ENCODE results near the gene TMEM145.

Gene TMEM145

DNA sequence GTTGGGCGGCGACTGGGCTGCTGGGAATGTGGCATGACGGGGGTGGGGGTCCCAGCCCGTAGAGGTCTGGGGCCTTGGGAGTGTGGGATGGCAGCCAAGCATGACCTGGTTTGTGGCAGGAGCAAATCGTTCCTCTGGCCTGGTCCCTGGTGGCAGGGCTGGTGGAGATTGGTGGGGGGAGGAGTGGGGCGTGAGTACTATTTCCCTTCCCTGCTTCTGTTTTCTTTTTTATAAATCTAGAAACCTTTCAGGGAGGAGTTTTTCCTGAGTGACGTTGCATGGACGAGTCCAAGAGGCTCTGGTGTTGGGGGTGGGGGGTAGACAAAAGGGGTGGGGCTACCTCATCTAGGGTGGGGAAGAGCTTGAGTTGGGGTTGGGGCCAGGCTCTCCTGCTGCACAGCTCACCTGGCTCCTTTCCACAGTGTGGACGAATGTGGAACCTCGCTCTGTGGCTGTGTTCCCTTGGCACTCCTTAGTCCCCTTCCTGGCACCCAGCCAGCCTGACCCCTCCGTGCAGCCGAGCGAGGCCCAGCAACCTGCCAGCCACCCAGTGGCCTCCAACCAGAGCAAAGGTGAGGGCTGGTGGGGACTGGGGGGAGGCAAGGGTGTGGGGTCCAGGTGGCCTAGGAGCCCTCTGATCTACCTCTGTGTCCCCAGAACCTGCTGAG, 26.6 kb upstream of the TMEM145 start:
- Histone ChIP-seq H3K36me3 (replicated peaks; ENCODE audit: insufficient read depth, low read length) (no peaks in the 10 kb centered on the region), H3K9ac (ENCODE audit: low read length) (no peak overlapping the region), H2AFZ (ENCODE audit: low read length) (no peak overlapping the region), H3K9me2 (replicated peaks; ENCODE audit: insufficient read depth, low read length) (no peaks in the 10 kb centered on the region), H3K4me3 (ENCODE audit: low read length) (no peak overlapping the region), H3K4me2 (ENCODE audit: low read depth, low read length) (no peak overlapping the region), H3K9me3 (replicated peaks; ENCODE audit: insufficient read depth, low read length) (no peaks in the 10 kb centered on the region), H3K27me3 (replicated peaks; ENCODE audit: insufficient read depth, low read length) (no peaks in the 10 kb centered on the region), H3F3A (ENCODE audit: insufficient read depth, low read length) (peaks cover 6% of the 10 kb centered on the region; the same call in 1 of the 2 replicates), H3K4me1 (ENCODE audit: low read length) (peaks cover 13% of the 10 kb centered on the region), H4K20me1 (ENCODE audit: insufficient read depth, low read length) (no peaks in the 10 kb centered on the region), H3K79me2 (ENCODE audit: low read length) (peaks cover 19% of the 10 kb centered on the region), H3K27ac (ENCODE audit: low read length) (no peak overlapping the region)
- no peak for DNase-seq
- no peak for TF ChIP-seq EZH2phosphoT487 (IDR thresholded peaks at IDR 0.05; ENCODE audit: low read length)
- TF ChIP-seq, protein P1, sequence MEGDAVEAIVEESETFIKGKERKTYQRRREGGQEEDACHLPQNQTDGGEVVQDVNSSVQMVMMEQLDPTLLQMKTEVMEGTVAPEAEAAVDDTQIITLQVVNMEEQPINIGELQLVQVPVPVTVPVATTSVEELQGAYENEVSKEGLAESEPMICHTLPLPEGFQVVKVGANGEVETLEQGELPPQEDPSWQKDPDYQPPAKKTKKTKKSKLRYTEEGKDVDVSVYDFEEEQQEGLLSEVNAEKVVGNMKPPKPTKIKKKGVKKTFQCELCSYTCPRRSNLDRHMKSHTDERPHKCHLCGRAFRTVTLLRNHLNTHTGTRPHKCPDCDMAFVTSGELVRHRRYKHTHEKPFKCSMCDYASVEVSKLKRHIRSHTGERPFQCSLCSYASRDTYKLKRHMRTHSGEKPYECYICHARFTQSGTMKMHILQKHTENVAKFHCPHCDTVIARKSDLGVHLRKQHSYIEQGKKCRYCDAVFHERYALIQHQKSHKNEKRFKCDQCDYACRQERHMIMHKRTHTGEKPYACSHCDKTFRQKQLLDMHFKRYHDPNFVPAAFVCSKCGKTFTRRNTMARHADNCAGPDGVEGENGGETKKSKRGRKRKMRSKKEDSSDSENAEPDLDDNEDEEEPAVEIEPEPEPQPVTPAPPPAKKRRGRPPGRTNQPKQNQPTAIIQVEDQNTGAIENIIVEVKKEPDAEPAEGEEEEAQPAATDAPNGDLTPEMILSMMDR (IDR thresholded peaks at IDR 0.05; ENCODE audit: low read length): no peak
- TF ChIP-seq EZH2 (optimal IDR thresholded peaks at IDR 0.05; ENCODE audit: low read depth, low read length): no peak

DNA sequence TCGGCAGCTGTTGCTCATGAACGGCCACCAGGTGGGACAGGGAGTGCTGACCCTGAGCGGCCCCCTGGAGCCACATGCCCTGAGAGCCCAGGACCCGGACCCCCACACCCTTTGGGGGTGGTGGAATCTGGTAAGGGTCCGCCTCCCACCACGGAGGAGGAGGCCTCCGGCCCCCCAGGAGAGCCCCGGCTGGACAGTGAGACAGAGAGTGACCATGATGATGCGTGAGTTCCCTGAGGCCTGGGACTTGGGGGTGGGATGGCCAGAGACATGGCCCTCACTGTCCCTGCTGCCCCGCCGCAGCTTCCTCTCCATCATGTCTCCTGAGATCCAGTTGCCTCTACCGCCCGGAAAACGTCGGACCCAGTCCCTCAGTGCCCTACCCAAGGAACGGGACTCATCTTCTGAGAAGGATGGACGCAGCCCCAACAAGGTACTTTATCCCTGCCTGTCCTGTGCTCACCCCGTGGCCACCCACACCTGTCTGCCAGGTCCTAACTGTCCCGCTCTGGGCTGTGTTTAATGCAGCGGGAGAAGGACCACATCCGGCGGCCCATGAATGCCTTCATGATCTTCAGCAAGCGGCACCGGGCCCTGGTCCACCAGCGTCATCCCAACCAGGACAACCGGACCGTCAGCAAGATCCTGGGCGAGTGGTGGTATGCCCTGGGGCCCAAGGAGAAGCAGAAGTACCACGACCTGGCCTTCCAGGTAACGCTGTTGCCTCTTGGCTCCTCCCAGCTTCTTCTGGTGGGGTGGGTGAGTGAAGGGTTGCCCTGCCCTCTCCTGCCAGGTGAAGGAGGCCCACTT, 25.9 kb upstream of the TMEM145 start:
- no peaks in the 10 kb centered on the region for H3K27me3 ChIP-seq (replicated peaks; ENCODE audit: insufficient read depth, low read length)
- TF ChIP-seq EZH2 (optimal IDR thresholded peaks at IDR 0.05; ENCODE audit: low read depth, low read length): no peak
- no peak for TF ChIP-seq EZH2phosphoT487 (IDR thresholded peaks at IDR 0.05; ENCODE audit: low read length)
- TF ChIP-seq, protein P1 (IDR thresholded peaks at IDR 0.05; ENCODE audit: low read length): no peak
- no peak for DNase-seq
- peaks cover 13% of the 10 kb centered on the region for H3K4me1 ChIP-seq (ENCODE audit: low read length)
- peaks cover 19% of the 10 kb centered on the region for H3K79me2 ChIP-seq (ENCODE audit: low read length)
- no peaks in the 10 kb centered on the region for H3K9me3 ChIP-seq (replicated peaks; ENCODE audit: insufficient read depth, low read length)
- no peak overlapping the region for H3K4me3 ChIP-seq (ENCODE audit: low read length)
- H3K27ac ChIP-seq (ENCODE audit: low read length): no peak overlapping the region
- H3K9me2 ChIP-seq (replicated peaks; ENCODE audit: insufficient read depth, low read length): no peaks in the 10 kb centered on the region
- H4K20me1 ChIP-seq (ENCODE audit: insufficient read depth, low read length): no peaks in the 10 kb centered on the region
- H3F3A ChIP-seq (ENCODE audit: insufficient read depth, low read length): peaks cover 6% of the 10 kb centered on the region; the same call in 1 of the 2 replicates
- no peaks in the 10 kb centered on the region for H3K36me3 ChIP-seq (replicated peaks; ENCODE audit: insufficient read depth, low read length)
- no peak overlapping the region for H3K4me2 ChIP-seq (ENCODE audit: low read depth, low read length)
- H3K9ac ChIP-seq (ENCODE audit: low read length): no peak overlapping the region
- no peak overlapping the region for H2AFZ ChIP-seq (ENCODE audit: low read length)

- TF ChIP-seq EZH2phosphoT487 (IDR thresholded peaks at IDR 0.05; ENCODE audit: low read length): no peak
- peaks cover 13% of the 10 kb centered on the region for H3K4me1 ChIP-seq (ENCODE audit: low read length)
- no peak overlapping the region for H3K9ac ChIP-seq (ENCODE audit: low read length)
- H2AFZ ChIP-seq (ENCODE audit: low read length): no peak overlapping the region
- no peak overlapping the region for H3K4me3 ChIP-seq (ENCODE audit: low read length)
- no peaks in the 10 kb centered on the region for H3K9me2 ChIP-seq (replicated peaks; ENCODE audit: insufficient read depth, low read length)
- H3F3A ChIP-seq (ENCODE audit: insufficient read depth, low read length): peaks cover 6% of the 10 kb centered on the region; the same call in 1 of the 2 replicates
- H4K20me1 ChIP-seq (ENCODE audit: insufficient read depth, low read length): no peaks in the 10 kb centered on the region
- H3K27me3 ChIP-seq (replicated peaks; ENCODE audit: insufficient read depth, low read length): no peaks in the 10 kb centered on the region
- H3K36me3 ChIP-seq (replicated peaks; ENCODE audit: insufficient read depth, low read length): no peaks in the 10 kb centered on the region
- no peak overlapping the region for H3K4me2 ChIP-seq (ENCODE audit: low read depth, low read length)
- DNase-seq: no peak
- H3K27ac ChIP-seq (ENCODE audit: low read length): no peak overlapping the region
- no peaks in the 10 kb centered on the region for H3K9me3 ChIP-seq (replicated peaks; ENCODE audit: insufficient read depth, low read length)
- peaks cover 19% of the 10 kb centered on the region for H3K79me2 ChIP-seq (ENCODE audit: low read length)
Measured at GRCh38 chr19:42287827-42288107, 25.3 kb upstream of the TMEM145 start.

DNA sequence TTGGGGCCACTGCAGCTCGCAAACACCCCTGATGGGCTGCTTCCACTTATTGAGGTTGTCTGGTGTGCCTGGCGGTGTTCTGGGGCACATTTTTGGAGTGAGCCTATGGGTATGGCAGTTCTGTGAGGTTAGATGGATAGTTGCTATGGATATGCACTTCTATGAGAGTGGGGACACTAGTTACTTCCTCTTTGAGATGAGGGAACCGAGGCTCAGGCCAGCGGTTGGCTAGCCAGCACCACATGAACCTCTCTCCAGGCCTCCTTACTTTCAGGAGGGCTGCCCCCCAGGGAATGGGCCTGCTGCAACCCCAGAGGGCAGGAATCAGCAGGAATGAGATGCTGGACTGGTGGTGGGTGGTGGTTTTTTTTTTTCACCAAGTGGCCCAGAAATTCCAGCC, 24.7 kb upstream of the TMEM145 start:
- no peak overlapping the region for H3K27ac ChIP-seq (ENCODE audit: low read length)
- TF ChIP-seq, protein P1 (IDR thresholded peaks at IDR 0.05; ENCODE audit: low read length): no peak
- no peak for TF ChIP-seq EZH2 (optimal IDR thresholded peaks at IDR 0.05; ENCODE audit: low read depth, low read length)
- no peak for TF ChIP-seq EZH2phosphoT487 (IDR thresholded peaks at IDR 0.05; ENCODE audit: low read length)
- H4K20me1 ChIP-seq (ENCODE audit: insufficient read depth, low read length): no peaks in the 10 kb centered on the region
- H3K79me2 ChIP-seq (ENCODE audit: low read length): peaks cover 19% of the 10 kb centered on the region
- DNase-seq: no peak
- H3K9ac ChIP-seq (ENCODE audit: low read length): no peak overlapping the region
- H3K4me3 ChIP-seq (ENCODE audit: low read length): no peak overlapping the region
- H3K36me3 ChIP-seq (replicated peaks; ENCODE audit: insufficient read depth, low read length): no peaks in the 10 kb centered on the region
- H3K27me3 ChIP-seq (replicated peaks; ENCODE audit: insufficient read depth, low read length): no peaks in the 10 kb centered on the region
- H3K4me1 ChIP-seq (ENCODE audit: low read length): peaks cover 6% of the 10 kb centered on the region
- no peak overlapping the region for H2AFZ ChIP-seq (ENCODE audit: low read length)
- no peaks in the 10 kb centered on the region for H3K9me3 ChIP-seq (replicated peaks; ENCODE audit: insufficient read depth, low read length)
- no peak overlapping the region for H3K4me2 ChIP-seq (ENCODE audit: low read depth, low read length)
- H3F3A ChIP-seq (ENCODE audit: insufficient read depth, low read length): 0 out of 2 replicates have a peak, but pooled peaks cover under 1% of the 10 kb centered on the region
- H3K9me2 ChIP-seq (replicated peaks; ENCODE audit: insufficient read depth, low read length): no peaks in the 10 kb centered on the region

All from MM.1S (cell line).